ENCODE data around the gene FEV. TPM values are rescaled to one million over a fixed set of nuclear protein-coding genes. Genes with fewer than 3 reads are reported as not detected.
"Not testable (repeated sequence)": the region's sequence is repeated elsewhere in the genome, so short reads cannot be mapped to it uniquely, and the experiment has no call there.

FEV gene
- total RNA-seq, 1 experiment from 2014 or later, result not detected

GRCh38 chr2:218946621-218947020 is 38.4 kb downstream of the FEV start:
- no peak for DNase-seq (ENCODE audit: low read depth)

GRCh38 chr2:218944759-218945404 is 40.1 kb downstream of the FEV start:
- DNase-seq (ENCODE audit: low read depth), result no peak

- not testable (repeated sequence) for DNase-seq (ENCODE audit: low read depth)
Observed at GRCh38 chr2:218931751-218932150, 53.2 kb downstream of the FEV start.

Small RNA genes lying within 50 kb of the gene (small RNA-seq; reads per million reads assigned to genes)
- gene MIR375, result 0.07 reads per million

Other genes starting within 250 kb of the FEV start
- not detected in 2 replicates for gene CYP27A1, start 203.0 kb downstream of the FEV start, total RNA-seq (2014; rRNA removed; shearing (Covaris generic))
- not detected in 2 replicates for gene PRKAG3, start 153.4 kb downstream of the FEV start, total RNA-seq (2014; rRNA removed; shearing (Covaris generic))
- not detected in 2 replicates for gene WNT6, start 125.4 kb downstream of the FEV start, total RNA-seq (2014; rRNA removed; shearing (Covaris generic))
- 0.20 TPM in 1 of 2 replicates, not detected in the other for gene WNT10A, start 104.3 kb downstream of the FEV start, total RNA-seq (2014; rRNA removed; shearing (Covaris generic))
- 0.27 TPM in 1 of 2 replicates, not detected in the other for gene CDK5R2, start 25.5 kb downstream of the FEV start, total RNA-seq (2014; rRNA removed; shearing (Covaris generic))
- gene CRYBA2, start 8.2 kb upstream of the FEV start, total RNA-seq (2014; rRNA removed; shearing (Covaris generic)), result not detected in 2 replicates
- gene CFAP65, start 56.3 kb upstream of the FEV start, total RNA-seq (2014; rRNA removed; shearing (Covaris generic)), result not detected in 2 replicates
- not detected in 2 replicates for gene IHH, start 75.7 kb upstream of the FEV start, total RNA-seq (2014; rRNA removed; shearing (Covaris generic))
- 17.4 and 22.6 TPM in 2 replicates for gene NHEJ1, start 175.6 kb upstream of the FEV start, total RNA-seq (2014; rRNA removed; shearing (Covaris generic))
- gene SLC23A3, start 184.8 kb upstream of the FEV start, total RNA-seq (2014; rRNA removed; shearing (Covaris generic)), result 0.47 and 0.76 TPM in 2 replicates
- 20.8 and 23.3 TPM in 2 replicates for gene CNPPD1, start 191.7 kb upstream of the FEV start, total RNA-seq (2014; rRNA removed; shearing (Covaris generic))
- gene RETREG2, start 193.1 kb upstream of the FEV start, total RNA-seq (2014; rRNA removed; shearing (Covaris generic)), result 59.6 and 69.9 TPM in 2 replicates
- gene ZFAND2B, start 221.6 kb upstream of the FEV start, total RNA-seq (2014; rRNA removed; shearing (Covaris generic)), result 43.2 and 43.8 TPM in 2 replicates
- 21.4 and 25.5 TPM in 2 replicates for gene ABCB6, start 233.8 kb upstream of the FEV start, total RNA-seq (2014; rRNA removed; shearing (Covaris generic))
- 37.1 and 47.1 TPM in 2 replicates for gene ATG9A, start 244.5 kb upstream of the FEV start, total RNA-seq (2014; rRNA removed; shearing (Covaris generic))
- gene ANKZF1, start 244.6 kb upstream of the FEV start, total RNA-seq (2014; rRNA removed; shearing (Covaris generic)), result 24.8 and 27.0 TPM in 2 replicates